DND-41 (cell line): ENCODE data around the gene STK11IP.
A peak's percentile ranks its signal among the peaks of the same experiment; 100 is the strongest.

Source experiments
- ATAC-seq: fragments of 200-7000 bp; cut with Tn5 transposase; 3 replicates; pipeline ENCODE4 v1.9.1; 2021; ENCODE audit warnings: low read depth; ENCODE audit not compliant: insufficient read depth
- DNase-seq: peaks from one replicate; pipeline ENCODE4 v3.0.0-alpha.2; 2020
- H2AFZ ChIP-seq: 2 replicates; pipeline ENCODE4 v1.6.0; 2012; ENCODE audit warnings: low read depth, low read length
- H3K27ac ChIP-seq: 2 replicates; pipeline ENCODE4 v1.5.1; 2012; ENCODE audit warnings: low read length, inconsistent platforms
- H3K27me3 ChIP-seq: fragments of 200-600 bp; sonication (generic); 2 replicates; pipeline ENCODE4 v1.6.0; 2012; ENCODE audit warnings: low read length, mild to moderate bottlenecking, inconsistent platforms; ENCODE audit not compliant: insufficient read depth, poor library complexity
- H3K36me3 ChIP-seq: 2 replicates; pipeline ENCODE4 v1.5.1; 2012; ENCODE audit warnings: low read length, inconsistent platforms; ENCODE audit not compliant: insufficient read depth
- H3K4me1 ChIP-seq: 2 replicates; pipeline ENCODE4 v1.5.1; 2012; ENCODE audit warnings: mild to moderate bottlenecking, low read length; ENCODE audit not compliant: insufficient read depth
- H3K4me2 ChIP-seq: 2 replicates; pipeline ENCODE4 v1.6.0; 2012; ENCODE audit warnings: mild to moderate bottlenecking, moderate library complexity, low read length, inconsistent platforms; ENCODE audit not compliant: insufficient read depth
- H3K4me3 ChIP-seq, 2 experiments: fragments of 200-600 bp in 1 of 2; shearing (Covaris generic) in 1 of 2; 2 replicates each; pipeline ENCODE4 v1.5.1; 2012 to 2016; ENCODE audit warnings: inconsistent platforms in 2 of 2, low read length in 2 of 2, mild to moderate bottlenecking in 2 of 2, low read depth in 1 of 2, moderate library complexity in 1 of 2
- H3K79me2 ChIP-seq: 2 replicates; pipeline ENCODE4 v1.6.0; 2012; ENCODE audit warnings: low read length, inconsistent platforms; ENCODE audit not compliant: insufficient read depth
- H3K9ac ChIP-seq: 2 replicates; pipeline ENCODE4 v1.6.0; 2012; ENCODE audit warnings: low read depth, mild to moderate bottlenecking, inconsistent platforms, low read length, moderate library complexity
- H3K9me3 ChIP-seq: 2 replicates; pipeline ENCODE4 v1.5.1; 2012; ENCODE audit warnings: low read length, moderate library complexity, mild to moderate bottlenecking, inconsistent platforms; ENCODE audit not compliant: insufficient read depth, severe bottlenecking
- H4K20me1 ChIP-seq: 2 replicates; pipeline ENCODE4 v1.6.0; 2012; ENCODE audit warnings: low read length; ENCODE audit not compliant: insufficient read depth
- EZH2 ChIP-seq: IDR thresholded peaks from 3 replicates; pipeline ENCODE4 v1.6.1; 2012; ENCODE audit warnings: borderline replicate concordance, low read depth, mild to moderate bottlenecking, moderate library complexity, low read length, inconsistent platforms; ENCODE audit not compliant: severe bottlenecking
- TF ChIP-seq, protein P1 (sequence below): IDR thresholded peaks from 2 replicates; pipeline ENCODE4 v1.5.1; 2012; ENCODE audit warnings: borderline replicate concordance, low read length, moderate library complexity, mild to moderate bottlenecking; ENCODE audit not compliant: poor library complexity, severe bottlenecking; ENCODE audit errors: extremely low read depth

Gene STK11IP

DNA sequence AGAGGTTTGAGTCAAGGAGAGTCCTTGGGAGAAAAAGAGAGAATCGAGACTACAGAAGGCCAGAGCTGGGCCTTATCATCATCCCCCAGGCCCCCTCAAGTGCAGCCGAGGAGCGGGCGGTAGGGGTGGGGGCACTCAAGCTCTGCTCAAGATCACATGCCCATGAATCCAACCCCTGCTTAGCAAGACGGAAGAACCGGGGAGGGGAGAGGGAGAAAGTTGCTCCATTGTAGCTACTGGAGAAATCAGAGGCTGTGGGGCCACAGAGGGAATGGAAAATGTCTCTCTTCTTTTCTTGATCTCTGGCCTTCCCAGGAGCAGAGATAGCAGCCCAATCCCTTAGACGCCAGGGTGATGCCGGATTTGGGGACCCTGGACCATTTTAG, 44.4 kb downstream of the STK11IP start:
- DNase-seq (no peak), ATAC-seq (0 out of 3 replicates have a peak, but pooled peaks have one; percentile 3)
- H3K36me3 ChIP-seq: no peaks in the 10 kb centered on the region
- peaks cover 2% of the 10 kb centered on the region; the same call in 1 of the 2 replicates for H3K4me1 ChIP-seq
- no peaks in the 10 kb centered on the region for H3K79me2 ChIP-seq
- H3K27me3 ChIP-seq: peaks cover 2% of the 10 kb centered on the region
- H3K27ac ChIP-seq: no peak overlapping the region
- TF ChIP-seq EZH2: no peak
- TF ChIP-seq, protein P1, sequence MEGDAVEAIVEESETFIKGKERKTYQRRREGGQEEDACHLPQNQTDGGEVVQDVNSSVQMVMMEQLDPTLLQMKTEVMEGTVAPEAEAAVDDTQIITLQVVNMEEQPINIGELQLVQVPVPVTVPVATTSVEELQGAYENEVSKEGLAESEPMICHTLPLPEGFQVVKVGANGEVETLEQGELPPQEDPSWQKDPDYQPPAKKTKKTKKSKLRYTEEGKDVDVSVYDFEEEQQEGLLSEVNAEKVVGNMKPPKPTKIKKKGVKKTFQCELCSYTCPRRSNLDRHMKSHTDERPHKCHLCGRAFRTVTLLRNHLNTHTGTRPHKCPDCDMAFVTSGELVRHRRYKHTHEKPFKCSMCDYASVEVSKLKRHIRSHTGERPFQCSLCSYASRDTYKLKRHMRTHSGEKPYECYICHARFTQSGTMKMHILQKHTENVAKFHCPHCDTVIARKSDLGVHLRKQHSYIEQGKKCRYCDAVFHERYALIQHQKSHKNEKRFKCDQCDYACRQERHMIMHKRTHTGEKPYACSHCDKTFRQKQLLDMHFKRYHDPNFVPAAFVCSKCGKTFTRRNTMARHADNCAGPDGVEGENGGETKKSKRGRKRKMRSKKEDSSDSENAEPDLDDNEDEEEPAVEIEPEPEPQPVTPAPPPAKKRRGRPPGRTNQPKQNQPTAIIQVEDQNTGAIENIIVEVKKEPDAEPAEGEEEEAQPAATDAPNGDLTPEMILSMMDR: no peak
- no peak overlapping the region for H3K9ac ChIP-seq
- H3K9me3 ChIP-seq: no peaks in the 10 kb centered on the region
- H3K4me2 ChIP-seq: no peak overlapping the region
- no peak overlapping the region for H3K4me3 ChIP-seq
- H4K20me1 ChIP-seq: 0 out of 2 replicates have a peak, but pooled peaks cover 3% of the 10 kb centered on the region
- H2AFZ ChIP-seq: no peak overlapping the region

DNA sequence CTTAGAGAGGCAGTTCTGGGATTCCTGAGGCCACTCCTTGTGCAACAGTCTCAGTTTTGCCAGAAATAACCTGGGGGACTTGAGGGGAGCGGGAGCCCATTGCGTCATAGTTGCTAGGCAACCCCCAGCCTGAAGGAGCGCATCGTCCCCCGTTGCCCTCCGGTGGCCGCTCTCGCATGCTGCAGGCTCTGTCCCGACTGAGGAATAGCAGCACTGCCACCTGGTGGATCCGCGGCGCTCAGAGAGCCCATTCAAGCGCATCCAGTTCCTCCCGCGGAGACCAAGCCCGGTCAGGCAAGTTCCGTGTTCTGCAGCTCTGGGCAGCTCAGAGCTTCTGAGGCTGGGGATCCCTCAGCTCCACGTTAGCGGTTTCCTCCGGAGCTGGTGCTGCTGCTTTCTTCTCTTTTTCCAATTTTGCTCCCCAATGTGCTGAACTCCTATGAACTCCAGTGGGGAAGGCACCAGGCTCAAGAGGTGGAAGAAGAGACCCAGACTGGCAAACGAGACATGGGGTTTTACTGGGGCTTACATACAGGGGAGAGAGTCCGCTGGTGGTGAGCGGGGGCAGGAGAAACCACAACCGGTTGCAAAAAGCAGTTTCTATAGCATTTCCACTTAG, 44.9 kb downstream of the STK11IP start:
- no peak overlapping the region for H3K4me3 ChIP-seq
- no peaks in the 10 kb centered on the region for H3K79me2 ChIP-seq
- H2AFZ ChIP-seq: peak overlapping the region; percentile 8
- H3K27ac ChIP-seq: no peak overlapping the region
- TF ChIP-seq EZH2: no peak
- TF ChIP-seq, protein P1: peak; percentile 97
- no peak overlapping the region for H3K9ac ChIP-seq
- DNase-seq (peak; percentile 90), ATAC-seq (peak; percentile 99)
- peak overlapping the region; percentile 27; the same call in 1 of the 2 replicates for H3K4me2 ChIP-seq
- no peaks in the 10 kb centered on the region for H3K9me3 ChIP-seq
- no peaks in the 10 kb centered on the region for H3K36me3 ChIP-seq
- peaks cover 2% of the 10 kb centered on the region; the same call in 1 of the 2 replicates for H3K4me1 ChIP-seq
- H4K20me1 ChIP-seq: 0 out of 2 replicates have a peak, but pooled peaks cover 3% of the 10 kb centered on the region
- H3K27me3 ChIP-seq: peaks cover 2% of the 10 kb centered on the region

DNA sequence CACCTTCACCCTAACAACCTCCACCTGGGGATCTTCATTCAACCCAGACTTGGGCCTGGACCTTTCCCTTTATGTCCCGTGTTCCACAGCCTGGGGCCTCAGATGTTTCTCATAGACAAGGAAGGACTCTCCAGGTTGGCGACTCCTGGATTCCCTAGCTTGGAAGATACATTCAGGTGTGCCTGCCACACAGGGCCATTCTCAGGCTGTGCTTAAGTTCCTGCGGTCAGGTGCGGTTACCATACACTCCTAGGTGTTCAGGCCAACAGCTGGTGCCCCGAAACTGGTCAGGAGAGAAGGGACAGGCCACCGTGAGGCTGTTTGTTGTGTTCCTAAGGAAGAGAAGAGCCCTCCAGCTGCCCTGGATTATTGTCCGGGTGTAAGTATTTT, 45.4 kb downstream of the STK11IP start:
- no peaks in the 10 kb centered on the region for H3K79me2 ChIP-seq
- H4K20me1 ChIP-seq: 0 out of 2 replicates have a peak, but pooled peaks cover 3% of the 10 kb centered on the region
- H3K4me3 ChIP-seq: no peak overlapping the region
- H3K27ac ChIP-seq: no peak overlapping the region
- ATAC-seq (no peak), DNase-seq (no peak)
- H3K27me3 ChIP-seq: peaks cover 2% of the 10 kb centered on the region
- no peak overlapping the region for H3K9ac ChIP-seq
- 0 out of 2 replicates have a peak overlapping the region, but pooled peaks have one; percentile 8 for H2AFZ ChIP-seq
- no peaks in the 10 kb centered on the region for H3K36me3 ChIP-seq
- no peak for TF ChIP-seq EZH2
- TF ChIP-seq, protein P1: no peak
- H3K4me2 ChIP-seq: no peak overlapping the region
- no peaks in the 10 kb centered on the region for H3K9me3 ChIP-seq
- peaks cover 2% of the 10 kb centered on the region; the same call in 1 of the 2 replicates for H3K4me1 ChIP-seq
